Thyroid gland (tissue), 4 donors: ENCODE data around the gene IL17RC. TPM values are rescaled to one million over a fixed set of nuclear protein-coding genes. Genes with fewer than 3 reads are reported as not detected.

Source experiments
- DNase-seq, 2 donors: peaks; one replicate each; pipeline ENCODE4 v3.0.0-alpha.2; 2019
- H3K27ac ChIP-seq, 3 donors: fragments of 200-600 bp; sonication (generic); 1 replicate in 2 of 3; 2 replicates in 1 of 3; pipeline ENCODE4 v1.5.1; 2016 to 2019; ENCODE audit warnings: mild to moderate bottlenecking in 1 of 3, moderate library complexity in 1 of 3
- H3K27me3 ChIP-seq: fragments of 200-600 bp; sonication (generic); one replicate; pipeline ENCODE4 v1.5.1; 2019
- H3K36me3 ChIP-seq, 2 donors: fragments of 200-600 bp; sonication (generic); one replicate each; pipeline ENCODE4 v1.5.1; 2016 to 2019
- H3K4me1 ChIP-seq, 2 donors: fragments of 200-600 bp; sonication (generic); one replicate each; pipeline ENCODE4 v1.5.1; 2017 to 2019
- H3K4me3 ChIP-seq, 3 donors: fragments of 200-600 bp; sonication (generic); replicated peaks in 1 of 3; 1 replicate in 2 of 3; 2 replicates in 1 of 3; pipeline ENCODE4 v1.5.1; 2016; ENCODE audit warnings: mild to moderate bottlenecking in 1 of 3
- H3K9me3 ChIP-seq: fragments of 200-600 bp; sonication (generic); one replicate; pipeline ENCODE4 v1.5.1; 2017
- POLR2A ChIP-seq, 2 donors: fragments of 450-650 bp; IDR thresholded peaks; one replicate each; pipeline ENCODE4 v1.6.1; 2017; ENCODE audit warnings: antibody characterized with exemption in 2 of 2, mild to moderate bottlenecking in 2 of 2, moderate library complexity in 1 of 2
- WGBS, 2 donors: methylation state at CpG; one replicate each; pipeline ENCODE4 v1.1.5; 2017; 5-methylcytosine and 5-hydroxymethylcytosine counted together
- intact Hi-C: fragments of 100-400 bp; cut with DNase I; formaldehyde crosslinking; loops from one replicate; pipeline ENCODE4 v1.15.1; 2023
- total RNA-seq, 4 donors: library from RNA; depleted of rRNA; stranded (reverse); fragments of >200 nt; gene quantifications; one replicate each; pipeline ENCODE4 v1.2.3, GENCODE V29; 2016
- TF ChIP-seq, protein P1 (sequence below), 6 experiments: fragments of 200-600 bp in 3 of 6; fragments of 450-650 bp in 3 of 6; sonication (generic) in 3 of 6; IDR thresholded peaks; one replicate each; pipeline ENCODE4 v1.5.1; 2016 to 2019; ENCODE audit warnings: antibody characterized with exemption in 6 of 6, mild to moderate bottlenecking in 2 of 6, inconsistent platforms in 1 of 6, moderate library complexity in 1 of 6

IL17RC gene
- total RNA-seq, 4 donors from 2014 or later: 64.2 to 70.2 (median 68.0) TPM

DNA sequence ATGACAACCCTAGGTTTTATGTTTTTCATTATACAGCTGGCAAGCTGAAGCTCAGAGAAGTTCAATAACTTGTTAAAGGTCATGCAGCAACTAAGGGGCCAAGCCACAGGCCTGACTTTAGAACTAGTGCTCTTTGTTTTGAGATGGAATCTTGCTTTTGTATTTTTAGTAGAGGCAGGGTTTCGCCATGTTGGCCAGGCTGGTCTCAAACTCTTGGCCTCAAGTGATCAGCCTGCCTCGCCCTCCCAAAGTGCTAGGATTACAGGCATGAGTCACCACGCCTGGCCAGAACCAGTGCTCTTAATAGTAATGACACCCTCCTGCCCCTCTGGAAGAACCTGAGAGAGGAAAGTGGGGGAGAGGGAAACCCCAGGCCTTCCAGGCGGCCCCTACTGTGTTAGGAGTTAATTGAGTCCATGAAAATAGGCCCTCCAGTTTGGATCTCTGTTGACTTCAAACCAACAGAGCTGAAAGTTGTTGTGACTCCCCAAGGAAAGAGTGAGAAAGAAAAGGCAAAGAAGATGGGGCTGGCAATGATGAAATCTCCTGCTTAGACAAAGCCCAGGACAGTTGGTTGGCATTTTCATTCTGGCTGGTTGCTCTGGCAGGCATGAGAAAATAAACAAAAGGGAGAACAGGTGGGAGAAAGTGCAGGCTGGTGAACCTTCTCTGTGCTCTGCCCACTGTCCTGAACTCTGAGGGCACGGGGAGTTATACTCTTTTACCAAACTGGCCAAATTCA lies 38.9 kb downstream of the IL17RC start:
- DNase-seq: peak in 1 of 2 donors; percentile 31
- WGBS, 2 donors: 69 to 80% methylated on average over 5 of the region's 5 CpGs
- intact Hi-C loops: no loop called here
- H3K36me3 ChIP-seq: no peaks in the 10 kb centered on the region
- TF ChIP-seq, protein P1, sequence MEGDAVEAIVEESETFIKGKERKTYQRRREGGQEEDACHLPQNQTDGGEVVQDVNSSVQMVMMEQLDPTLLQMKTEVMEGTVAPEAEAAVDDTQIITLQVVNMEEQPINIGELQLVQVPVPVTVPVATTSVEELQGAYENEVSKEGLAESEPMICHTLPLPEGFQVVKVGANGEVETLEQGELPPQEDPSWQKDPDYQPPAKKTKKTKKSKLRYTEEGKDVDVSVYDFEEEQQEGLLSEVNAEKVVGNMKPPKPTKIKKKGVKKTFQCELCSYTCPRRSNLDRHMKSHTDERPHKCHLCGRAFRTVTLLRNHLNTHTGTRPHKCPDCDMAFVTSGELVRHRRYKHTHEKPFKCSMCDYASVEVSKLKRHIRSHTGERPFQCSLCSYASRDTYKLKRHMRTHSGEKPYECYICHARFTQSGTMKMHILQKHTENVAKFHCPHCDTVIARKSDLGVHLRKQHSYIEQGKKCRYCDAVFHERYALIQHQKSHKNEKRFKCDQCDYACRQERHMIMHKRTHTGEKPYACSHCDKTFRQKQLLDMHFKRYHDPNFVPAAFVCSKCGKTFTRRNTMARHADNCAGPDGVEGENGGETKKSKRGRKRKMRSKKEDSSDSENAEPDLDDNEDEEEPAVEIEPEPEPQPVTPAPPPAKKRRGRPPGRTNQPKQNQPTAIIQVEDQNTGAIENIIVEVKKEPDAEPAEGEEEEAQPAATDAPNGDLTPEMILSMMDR (IDR thresholded peaks at IDR 0.05): no peak
- no peak for TF ChIP-seq POLR2A (IDR thresholded peaks at IDR 0.05)
- H3K27ac ChIP-seq: peak overlapping the region; percentile 26 to 48 (median 45)
- no peaks in the 10 kb centered on the region for H3K27me3 ChIP-seq
- no peaks in the 10 kb centered on the region for H3K9me3 ChIP-seq
- no peak overlapping the region for H3K4me3 ChIP-seq
- peaks cover 19 to 39% of the 10 kb centered on the region in 2 donors for H3K4me1 ChIP-seq

DNA sequence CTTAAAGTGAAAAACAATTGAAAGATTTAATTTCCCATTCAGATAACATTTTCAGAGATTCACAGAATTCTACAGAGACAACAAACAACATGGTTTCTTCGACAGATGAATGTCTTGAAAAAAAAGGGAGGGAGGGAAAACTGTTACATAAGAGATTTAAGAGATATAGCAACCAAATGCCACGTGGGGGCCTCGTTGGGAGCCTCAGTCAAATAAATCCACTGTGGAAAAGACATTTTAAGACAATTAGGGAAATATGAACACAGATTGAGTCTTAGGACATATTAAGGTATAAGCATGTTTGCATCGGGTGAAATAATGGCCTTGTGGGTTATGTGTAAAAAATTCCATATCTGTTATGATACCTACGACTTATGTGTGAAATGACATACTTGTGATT lies 40.3 kb downstream of the IL17RC start:
- intact Hi-C loops: no loop called here
- peaks cover 13 to 29% of the 10 kb centered on the region in 2 donors for H3K4me1 ChIP-seq
- 57 to 62% methylated on average over 5 of the region's 5 CpGs for WGBS, 2 donors
- no peaks in the 10 kb centered on the region for H3K9me3 ChIP-seq
- H3K27ac ChIP-seq: no peak overlapping the region
- no peak for DNase-seq
- no peaks in the 10 kb centered on the region for H3K36me3 ChIP-seq
- no peak for TF ChIP-seq POLR2A (IDR thresholded peaks at IDR 0.05)
- TF ChIP-seq, protein P1 (IDR thresholded peaks at IDR 0.05): no peak
- no peaks in the 10 kb centered on the region for H3K27me3 ChIP-seq
- no peak overlapping the region for H3K4me3 ChIP-seq

DNA sequence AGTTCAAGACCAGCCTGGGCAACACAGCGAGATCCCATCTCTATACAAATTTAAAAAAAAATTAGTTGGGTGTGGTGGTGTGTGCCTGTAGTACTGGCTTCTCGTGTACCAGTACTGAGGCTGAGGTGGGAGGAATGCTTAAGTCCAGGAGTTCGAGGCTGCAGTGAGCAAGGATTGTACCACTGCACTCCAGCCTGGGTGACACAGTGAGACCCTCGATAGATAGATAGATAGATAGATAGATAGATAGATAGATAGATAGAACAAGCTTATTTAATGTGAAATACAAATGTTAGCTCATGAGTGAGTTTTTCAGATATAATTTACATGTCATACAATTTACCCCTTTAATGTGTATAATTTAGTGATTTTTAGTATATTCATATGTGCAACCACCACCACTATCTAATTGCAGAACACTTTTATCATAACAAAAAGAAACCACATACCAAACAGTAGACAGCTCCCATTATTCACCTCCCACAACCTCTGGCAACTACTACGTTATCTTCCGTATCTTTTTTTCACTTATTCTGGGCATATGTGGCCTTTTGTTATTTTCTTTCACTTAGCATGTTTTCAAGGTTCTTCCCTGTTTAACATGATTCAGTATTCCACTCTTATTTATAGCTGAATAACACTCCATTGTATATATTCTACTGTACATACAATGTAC lies 48.4 kb downstream of the IL17RC start:
- H3K27me3 ChIP-seq: no peaks in the 10 kb centered on the region
- no peak for DNase-seq
- no peaks in the 10 kb centered on the region for H3K4me1 ChIP-seq
- no peak overlapping the region for H3K4me3 ChIP-seq
- H3K36me3 ChIP-seq: peaks cover 27 to 30% of the 10 kb centered on the region in 2 donors
- intact Hi-C loops: no loop called here
- no peaks in the 10 kb centered on the region for H3K9me3 ChIP-seq
- TF ChIP-seq POLR2A (IDR thresholded peaks at IDR 0.05): no peak
- TF ChIP-seq, protein P1 (IDR thresholded peaks at IDR 0.05): no peak
- WGBS, 2 donors: 92 to 93% methylated on average over 6 of the region's 6 CpGs
- no peak overlapping the region for H3K27ac ChIP-seq

DNA sequence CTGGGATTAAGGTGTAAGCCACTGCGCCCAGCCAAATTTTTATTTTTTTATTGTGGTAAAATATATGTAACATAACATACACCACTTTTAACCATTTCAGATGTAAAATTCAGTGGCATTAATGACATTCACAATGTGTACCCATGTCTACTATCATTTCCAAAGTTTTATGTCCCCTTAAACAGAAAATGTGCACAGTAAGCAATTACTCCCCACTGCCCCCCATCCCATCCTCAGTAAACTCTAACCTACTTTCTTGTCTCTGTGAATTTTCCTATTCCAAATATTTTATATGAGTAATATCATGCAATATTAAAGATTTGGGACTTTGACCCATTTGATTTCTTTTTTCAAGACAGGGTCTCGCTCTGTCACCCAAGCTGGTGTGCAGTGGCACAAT lies 49.9 kb downstream of the IL17RC start:
- Histone ChIP-seq H3K36me3 (peaks cover 41 to 45% of the 10 kb centered on the region in 2 donors), H3K4me1 (no peaks in the 10 kb centered on the region), H3K27ac (no peak overlapping the region), H3K9me3 (no peaks in the 10 kb centered on the region), H3K27me3 (no peaks in the 10 kb centered on the region), H3K4me3 (no peak overlapping the region)
- no peak for DNase-seq
- intact Hi-C loops: no loop called here
- TF ChIP-seq POLR2A (IDR thresholded peaks at IDR 0.05): no peak
- TF ChIP-seq, protein P1 (IDR thresholded peaks at IDR 0.05): no peak
- WGBS, 2 donors: 98 to 100% methylated on average over 2 of the region's 2 CpGs

DNA sequence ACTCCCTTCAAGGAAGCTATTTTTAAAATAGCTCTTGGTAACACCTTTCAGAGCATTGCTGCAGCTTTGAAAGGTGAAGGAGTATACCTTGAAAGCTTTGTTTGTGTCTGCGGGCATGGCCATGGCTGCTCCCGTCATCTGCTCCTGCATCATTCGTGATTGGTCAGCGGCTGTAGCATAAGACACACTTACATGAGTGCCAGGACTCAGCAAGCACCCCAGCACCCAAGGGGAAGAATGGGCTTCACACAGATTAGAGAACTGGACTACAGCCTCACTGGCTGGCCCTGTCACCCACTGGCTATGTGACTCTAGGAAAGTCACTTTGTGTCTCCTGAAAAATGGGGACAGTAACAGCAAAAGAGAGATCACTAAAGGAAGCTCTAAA lies 52.7 kb downstream of the IL17RC start:
- Histone ChIP-seq H3K27ac (no peak overlapping the region), H3K36me3 (peaks cover 44 to 64% of the 10 kb centered on the region in 2 donors), H3K4me3 (no peak overlapping the region), H3K4me1 (no peaks in the 10 kb centered on the region), H3K27me3 (no peaks in the 10 kb centered on the region), H3K9me3 (no peaks in the 10 kb centered on the region)
- TF ChIP-seq, protein P1 (IDR thresholded peaks at IDR 0.05): no peak
- no peak for TF ChIP-seq POLR2A (IDR thresholded peaks at IDR 0.05)
- no peak for DNase-seq
- intact Hi-C loops: no loop called here
- 96 to 99% methylated on average over 4 of the region's 4 CpGs for WGBS, 2 donors
